ENCODE data around the gene KCNAB2.

DNA sequence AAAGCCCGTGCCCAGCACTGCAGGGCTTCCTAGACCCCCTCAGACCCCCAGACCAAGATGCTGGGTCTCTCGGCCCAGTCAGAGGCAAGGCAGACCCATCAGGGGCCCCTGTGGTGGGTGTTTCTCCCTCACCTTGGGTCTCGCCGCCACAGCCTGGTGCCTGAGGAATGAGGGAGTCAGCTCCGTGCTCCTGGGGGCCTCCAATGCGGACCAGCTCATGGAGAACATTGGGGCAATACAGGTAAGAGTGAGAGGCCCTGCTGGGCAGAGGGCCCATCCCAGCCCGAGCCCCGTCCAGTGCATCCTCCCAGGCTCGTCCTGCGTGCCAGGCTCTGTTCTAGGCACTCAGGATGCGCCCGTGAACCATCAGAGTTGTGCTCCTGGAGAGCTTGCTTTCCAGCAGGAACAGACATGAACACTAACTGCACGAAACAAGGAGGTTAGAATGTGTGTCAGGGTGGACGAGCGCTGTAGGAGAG lies 51.5 kb downstream of the KCNAB2 start:
- TF ChIP-seq, protein P1, sequence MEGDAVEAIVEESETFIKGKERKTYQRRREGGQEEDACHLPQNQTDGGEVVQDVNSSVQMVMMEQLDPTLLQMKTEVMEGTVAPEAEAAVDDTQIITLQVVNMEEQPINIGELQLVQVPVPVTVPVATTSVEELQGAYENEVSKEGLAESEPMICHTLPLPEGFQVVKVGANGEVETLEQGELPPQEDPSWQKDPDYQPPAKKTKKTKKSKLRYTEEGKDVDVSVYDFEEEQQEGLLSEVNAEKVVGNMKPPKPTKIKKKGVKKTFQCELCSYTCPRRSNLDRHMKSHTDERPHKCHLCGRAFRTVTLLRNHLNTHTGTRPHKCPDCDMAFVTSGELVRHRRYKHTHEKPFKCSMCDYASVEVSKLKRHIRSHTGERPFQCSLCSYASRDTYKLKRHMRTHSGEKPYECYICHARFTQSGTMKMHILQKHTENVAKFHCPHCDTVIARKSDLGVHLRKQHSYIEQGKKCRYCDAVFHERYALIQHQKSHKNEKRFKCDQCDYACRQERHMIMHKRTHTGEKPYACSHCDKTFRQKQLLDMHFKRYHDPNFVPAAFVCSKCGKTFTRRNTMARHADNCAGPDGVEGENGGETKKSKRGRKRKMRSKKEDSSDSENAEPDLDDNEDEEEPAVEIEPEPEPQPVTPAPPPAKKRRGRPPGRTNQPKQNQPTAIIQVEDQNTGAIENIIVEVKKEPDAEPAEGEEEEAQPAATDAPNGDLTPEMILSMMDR (conservative IDR thresholded peaks at IDR 0.05; ENCODE audit: low read depth, low read length) = no peak
- TF ChIP-seq EZH2phosphoT487 (IDR thresholded peaks at IDR 0.05; ENCODE audit: borderline replicate concordance, low read length) = no peak
